Panc1 (cell line): ENCODE measurements around the gene TP73.

Experiments used
- POLR2AphosphoS5 ChIP-seq: IDR thresholded peaks from 2 replicates; pipeline ENCODE4 v1.6.1; 2012; ENCODE audit warnings: mild to moderate bottlenecking, low read depth, low read length, moderate library complexity
- SIN3A ChIP-seq: IDR thresholded peaks from 2 replicates; pipeline ENCODE4 v1.6.1; 2012; ENCODE audit warnings: low read depth, mild to moderate bottlenecking, low read length, moderate library complexity, borderline replicate concordance; ENCODE audit not compliant: insufficient read depth
- TCF7L2 ChIP-seq: IDR thresholded peaks from 2 replicates; pipeline ENCODE4 v1.6.1; 2011; ENCODE audit warnings: mild to moderate bottlenecking, low read depth, low read length, inconsistent platforms
- TF ChIP-seq, protein P1 (sequence below): fragments of 450-650 bp; IDR thresholded peaks from 2 replicates; pipeline ENCODE4 v1.5.1; 2017; ENCODE audit warnings: mild to moderate bottlenecking
- TF ChIP-seq, protein P2 (sequence below), 2 experiments: IDR thresholded peaks; 2 replicates each; pipeline ENCODE4 v1.6.1; 2011 to 2012; ENCODE audit warnings: low read depth in 2 of 2, control low read depth in 1 of 2, low read length in 1 of 2, mild to moderate bottlenecking in 1 of 2, moderate library complexity in 1 of 2; ENCODE audit not compliant: insufficient read depth in 1 of 2

GRCh38 chr1:3759164-3759563 lies 106.8 kb downstream of the TP73 start:
- TF ChIP-seq, protein P1, sequence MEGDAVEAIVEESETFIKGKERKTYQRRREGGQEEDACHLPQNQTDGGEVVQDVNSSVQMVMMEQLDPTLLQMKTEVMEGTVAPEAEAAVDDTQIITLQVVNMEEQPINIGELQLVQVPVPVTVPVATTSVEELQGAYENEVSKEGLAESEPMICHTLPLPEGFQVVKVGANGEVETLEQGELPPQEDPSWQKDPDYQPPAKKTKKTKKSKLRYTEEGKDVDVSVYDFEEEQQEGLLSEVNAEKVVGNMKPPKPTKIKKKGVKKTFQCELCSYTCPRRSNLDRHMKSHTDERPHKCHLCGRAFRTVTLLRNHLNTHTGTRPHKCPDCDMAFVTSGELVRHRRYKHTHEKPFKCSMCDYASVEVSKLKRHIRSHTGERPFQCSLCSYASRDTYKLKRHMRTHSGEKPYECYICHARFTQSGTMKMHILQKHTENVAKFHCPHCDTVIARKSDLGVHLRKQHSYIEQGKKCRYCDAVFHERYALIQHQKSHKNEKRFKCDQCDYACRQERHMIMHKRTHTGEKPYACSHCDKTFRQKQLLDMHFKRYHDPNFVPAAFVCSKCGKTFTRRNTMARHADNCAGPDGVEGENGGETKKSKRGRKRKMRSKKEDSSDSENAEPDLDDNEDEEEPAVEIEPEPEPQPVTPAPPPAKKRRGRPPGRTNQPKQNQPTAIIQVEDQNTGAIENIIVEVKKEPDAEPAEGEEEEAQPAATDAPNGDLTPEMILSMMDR, result no peak
- TF ChIP-seq POLR2AphosphoS5 (no peak), TCF7L2 (no peak), SIN3A (no peak)
- TF ChIP-seq, protein P2, sequence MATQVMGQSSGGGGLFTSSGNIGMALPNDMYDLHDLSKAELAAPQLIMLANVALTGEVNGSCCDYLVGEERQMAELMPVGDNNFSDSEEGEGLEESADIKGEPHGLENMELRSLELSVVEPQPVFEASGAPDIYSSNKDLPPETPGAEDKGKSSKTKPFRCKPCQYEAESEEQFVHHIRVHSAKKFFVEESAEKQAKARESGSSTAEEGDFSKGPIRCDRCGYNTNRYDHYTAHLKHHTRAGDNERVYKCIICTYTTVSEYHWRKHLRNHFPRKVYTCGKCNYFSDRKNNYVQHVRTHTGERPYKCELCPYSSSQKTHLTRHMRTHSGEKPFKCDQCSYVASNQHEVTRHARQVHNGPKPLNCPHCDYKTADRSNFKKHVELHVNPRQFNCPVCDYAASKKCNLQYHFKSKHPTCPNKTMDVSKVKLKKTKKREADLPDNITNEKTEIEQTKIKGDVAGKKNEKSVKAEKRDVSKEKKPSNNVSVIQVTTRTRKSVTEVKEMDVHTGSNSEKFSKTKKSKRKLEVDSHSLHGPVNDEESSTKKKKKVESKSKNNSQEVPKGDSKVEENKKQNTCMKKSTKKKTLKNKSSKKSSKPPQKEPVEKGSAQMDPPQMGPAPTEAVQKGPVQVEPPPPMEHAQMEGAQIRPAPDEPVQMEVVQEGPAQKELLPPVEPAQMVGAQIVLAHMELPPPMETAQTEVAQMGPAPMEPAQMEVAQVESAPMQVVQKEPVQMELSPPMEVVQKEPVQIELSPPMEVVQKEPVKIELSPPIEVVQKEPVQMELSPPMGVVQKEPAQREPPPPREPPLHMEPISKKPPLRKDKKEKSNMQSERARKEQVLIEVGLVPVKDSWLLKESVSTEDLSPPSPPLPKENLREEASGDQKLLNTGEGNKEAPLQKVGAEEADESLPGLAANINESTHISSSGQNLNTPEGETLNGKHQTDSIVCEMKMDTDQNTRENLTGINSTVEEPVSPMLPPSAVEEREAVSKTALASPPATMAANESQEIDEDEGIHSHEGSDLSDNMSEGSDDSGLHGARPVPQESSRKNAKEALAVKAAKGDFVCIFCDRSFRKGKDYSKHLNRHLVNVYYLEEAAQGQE (IDR thresholded peaks at IDR 0.05; ENCODE audit: insufficient read depth in 1 of 2, low read depth in 2 of 2, low read length in 1 of 2), result no peak
